NAMALWA (cell line): Measurements from ENCODE around the gene PCNX4.

Experiments
- DNase-seq: peaks from one replicate; pipeline ENCODE4 v3.0.0-alpha.2; 2015; ENCODE audit warnings: low spot score

PCNX4 gene

GRCh38 chr14:60206249-60206670 is 114.5 kb downstream of the PCNX4 start:
- no peak for DNase-seq

- no peak for DNase-seq
These were observed 115.3 kb downstream of the PCNX4 start for GRCh38 chr14:60206837-60207533.

DNA sequence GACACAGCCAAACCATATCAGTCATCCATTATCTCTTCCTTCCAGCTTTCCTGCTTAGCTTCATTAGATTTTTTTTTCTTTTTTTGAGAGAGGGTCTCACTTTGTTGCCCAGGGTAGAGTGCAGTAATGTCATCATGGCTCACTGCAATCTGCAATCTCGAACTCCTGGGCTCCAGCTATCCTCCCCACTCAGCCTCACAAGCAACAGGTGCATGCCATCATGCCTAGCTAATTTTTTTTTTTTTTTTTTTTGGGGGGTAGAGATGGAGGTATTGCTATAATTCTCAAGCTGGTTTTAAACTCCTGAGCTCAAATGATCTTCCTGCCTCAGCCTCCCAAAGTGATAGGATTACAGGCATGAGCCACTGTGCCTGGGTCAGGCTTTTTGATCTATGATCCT is 119.0 kb downstream of the PCNX4 start:
- no peak for DNase-seq

DNA sequence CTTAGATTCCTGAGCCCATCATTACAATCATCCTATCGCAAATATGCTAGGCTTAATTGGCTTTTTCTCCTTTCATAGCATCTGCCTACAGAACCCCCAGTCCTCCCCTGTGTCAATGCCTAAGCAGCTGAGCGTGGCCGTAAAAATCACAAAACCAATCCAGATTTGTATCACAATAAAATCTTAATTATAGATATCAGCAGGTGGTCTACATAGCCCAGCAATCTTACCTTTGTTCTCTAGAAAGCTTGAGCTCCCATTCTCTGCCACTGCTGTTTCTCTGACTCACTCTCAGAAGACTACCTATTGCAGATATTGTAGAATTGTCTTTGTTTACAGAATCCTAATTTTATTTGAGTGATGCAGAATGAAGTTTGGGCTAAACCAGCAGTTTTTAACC is 119.4 kb downstream of the PCNX4 start:
- no peak for DNase-seq

GRCh38 chr14:60212503-60213371 is 121.0 kb downstream of the PCNX4 start:
- no peak for DNase-seq

- DNase-seq, result no peak
These were observed 122.3 kb downstream of the PCNX4 start for GRCh38 chr14:60214003-60214402.

GRCh38 chr14:60214415-60215126 is 122.8 kb downstream of the PCNX4 start:
- DNase-seq, result no peak

GRCh38 chr14:60215127-60215444 is 123.4 kb downstream of the PCNX4 start:
- DNase-seq, result no peak

DNA sequence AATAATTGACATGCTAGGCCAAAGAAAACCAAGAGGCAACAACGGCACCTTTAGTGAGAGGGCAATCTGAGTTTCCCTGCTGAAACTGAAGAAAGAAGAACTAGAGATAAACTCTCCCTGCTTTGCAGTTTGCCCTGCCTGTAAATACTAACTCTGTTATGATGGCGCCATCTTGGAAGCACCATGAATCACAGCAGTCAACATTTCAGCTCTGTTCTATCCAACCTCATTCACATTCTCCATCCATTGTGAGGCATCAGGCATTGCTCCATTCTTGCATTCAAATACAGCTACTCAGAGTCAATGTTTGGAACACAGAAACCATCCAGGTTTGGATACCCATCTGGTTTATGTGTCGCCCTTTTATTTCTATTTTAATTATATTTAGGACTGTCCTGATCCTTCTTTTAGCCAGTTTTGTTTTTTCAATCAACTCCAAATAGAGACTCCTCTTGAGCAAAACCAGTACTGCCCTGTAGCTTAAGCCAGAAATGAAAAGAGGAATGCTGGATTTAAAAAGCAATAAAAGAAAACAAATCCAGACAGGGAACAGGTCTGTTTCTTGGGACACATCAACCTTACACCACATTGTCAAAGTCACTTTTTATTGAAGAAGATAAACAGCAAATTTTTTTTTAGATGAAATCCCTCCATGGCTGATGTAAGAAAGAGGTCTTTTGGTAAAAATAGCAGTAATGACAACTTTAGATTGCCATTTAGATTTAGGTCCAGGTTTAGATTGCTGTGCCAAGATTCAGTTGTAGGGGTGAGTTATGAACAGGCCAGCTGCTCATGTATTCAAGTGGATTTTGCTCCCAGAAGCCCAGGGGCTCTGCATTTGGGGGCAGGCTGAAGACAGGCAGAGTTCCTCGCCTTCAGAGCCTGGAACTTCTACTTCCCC is 124.0 kb downstream of the PCNX4 start:
- no peak for DNase-seq

- DNase-seq, result no peak
These were observed 126.0 kb downstream of the PCNX4 start for GRCh38 chr14:60217713-60218112.
